Calu3 (cell line): ENCODE data around the gene KCNS3. TPM values are rescaled to one million over a fixed set of nuclear protein-coding genes. Genes with fewer than 3 reads are reported as not detected.

Experiments used
- Bru-seq: library from RNA; stranded (reverse); fragments of 400-500 nt; gene quantifications from one replicate; lab custom pipeline; 2021; lab: Mats Ljungman, UMichigan
- BruChase-seq, 2 experiments: library from RNA; stranded (reverse); fragments of 400-500 nt; gene quantifications; one replicate each; lab custom pipeline; 2021; lab: Mats Ljungman, UMichigan
- BruUV-seq: library from RNA; stranded (reverse); fragments of 400-500 nt; replicated peaks from 2 replicates; lab custom pipeline; 2021; lab: Mats Ljungman, UMichigan
- CTCF ChIA-PET: fragments of 300-600 bp; sonication (Branson Sonifier 250); formaldehyde crosslinking; loops from one replicate; lab custom pipeline; 2022; ENCODE audit warnings: antibody characterized with exemption; lab: Charles Lee
- DNase-seq: peaks from one replicate; pipeline ENCODE4 v3.0.0; 2022
- H3K27ac Mint-ChIP-seq: one replicate; pipeline ENCODE4 v1.8.0; 2022; ENCODE audit warnings: mixed read lengths; ENCODE audit not compliant: unreplicated experiment
- H3K27me3 Mint-ChIP-seq: one replicate; pipeline ENCODE4 v1.8.0; 2022; ENCODE audit warnings: mixed read lengths; ENCODE audit not compliant: unreplicated experiment
- H3K36me3 Mint-ChIP-seq: one replicate; pipeline ENCODE4 v1.8.0; 2022; ENCODE audit warnings: mild to moderate bottlenecking, moderate library complexity, mixed read lengths; ENCODE audit not compliant: insufficient read depth, unreplicated experiment
- H3K4me1 Mint-ChIP-seq: one replicate; pipeline ENCODE4 v1.8.0; 2022; ENCODE audit warnings: mild to moderate bottlenecking, low read depth, mixed read lengths; ENCODE audit not compliant: unreplicated experiment
- H3K4me3 Mint-ChIP-seq: one replicate; pipeline ENCODE4 v1.8.0; 2022; ENCODE audit warnings: mild to moderate bottlenecking, low read depth, moderate library complexity, mixed read lengths; ENCODE audit not compliant: unreplicated experiment
- H3K9me3 Mint-ChIP-seq: one replicate; pipeline ENCODE4 v1.8.0; 2022; ENCODE audit warnings: low read depth, mixed read lengths; ENCODE audit not compliant: unreplicated experiment
- CTCF ChIP-seq: fragments of 200-600 bp; IDR thresholded peaks from one replicate; pipeline ENCODE4 v1.8.0; 2022; ENCODE audit warnings: antibody characterized with exemption; ENCODE audit not compliant: unreplicated experiment
- intact Hi-C: fragments of 100-400 bp; cut with micrococcal nuclease; formaldehyde crosslinking; loops from one replicate; pipeline ENCODE4 v1.10.0; 2022; ENCODE audit not compliant: unreplicated experiment
- long read RNA-seq: library from polyadenylated mRNA; stranded (forward); transcript quantifications from one replicate; pipeline ENCODE4 v2.0.0, GENCODE V29; 2022
- total RNA-seq: library from RNA; stranded (reverse); gene quantifications from 2 replicates; pipeline ENCODE4 v1.2.3, GENCODE V29; 2022

KCNS3 gene
- 3.5 and 5.0 TPM in 2 replicates for total RNA-seq
- Bru-seq, nascent RNA, result percentile 35 among the genes with signal in this experiment
- percentile 28 among the genes with signal in this experiment for BruChase-seq, experiment 1, labeled RNA remaining after a 6-hour chase
- BruChase-seq, experiment 2, labeled RNA remaining after a 2-hour chase, result percentile 32 among the genes with signal in this experiment
- long read RNA-seq, partial matches to known transcripts, result 0 of 5 reads
- long read RNA-seq, other reads (novel, unspliced or antisense), result 3 of 5 reads

DNA sequence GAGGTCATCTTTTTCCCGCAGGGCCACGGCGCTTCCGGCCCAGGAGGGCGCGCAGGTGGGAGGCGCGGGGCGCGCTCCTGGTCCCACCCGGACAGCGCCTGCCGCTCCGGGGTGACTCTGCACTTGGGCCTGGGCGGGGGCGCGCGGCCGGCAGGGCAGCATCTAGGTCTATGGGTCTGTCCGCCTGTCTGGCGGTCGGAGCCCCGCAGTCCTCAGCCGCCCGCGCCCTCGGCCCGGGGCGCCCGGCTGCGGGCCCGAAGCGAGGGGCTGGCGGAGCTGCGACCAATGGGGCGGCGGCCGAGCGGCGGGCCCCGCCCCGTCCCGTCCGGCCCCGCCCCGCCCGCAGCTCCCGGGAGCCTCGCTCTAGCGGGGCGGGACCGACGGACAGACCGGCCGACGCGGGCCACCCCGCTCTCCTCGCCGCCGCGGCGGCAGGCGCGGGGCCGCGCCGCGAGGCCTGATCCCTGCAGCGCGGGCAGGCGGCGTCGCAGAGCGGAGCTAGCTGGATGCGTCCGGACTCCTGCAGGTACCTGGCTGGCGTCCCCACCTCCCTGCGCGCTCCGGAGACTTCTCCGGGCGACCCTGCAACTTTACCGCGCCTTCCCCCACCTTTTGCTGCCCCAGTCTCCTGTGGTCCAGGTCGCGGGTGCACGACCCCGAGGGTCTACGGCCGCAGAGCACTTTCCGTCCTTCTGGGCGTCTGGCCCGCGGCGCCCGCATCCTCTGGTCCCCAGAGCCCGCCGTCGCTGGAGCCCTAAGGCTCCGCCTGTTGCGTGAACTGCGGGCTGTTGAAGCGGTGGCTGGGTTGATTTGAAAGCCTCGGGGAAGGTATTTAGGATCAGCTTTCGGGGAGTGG is at the start of gene KCNS3:
TSS of gene KCNS3 (plus strand) at position 387 of the 856 bp plus-strand sequence. CDS start 52,342 bp downstream, outside the sequence.
- CTCF ChIA-PET, result no interaction called here
- Mint-ChIP-seq H3K4me3 (peak within 1 kb of the TSS; percentile 78), H3K9me3 (no peaks in the 10 kb centered on the region), H3K27me3 (peaks cover 85% of the 10 kb centered on the region), H3K36me3 (peaks cover 14% of the 10 kb centered on the region), H3K27ac (no peak within 1 kb of the TSS), H3K4me1 (no peaks in the 10 kb centered on the region)
- intact Hi-C loops, result no loop called here
- TF ChIP-seq CTCF, result no peak
- DNase-seq, result peak; percentile 53
- no TSS peak for BruUV-seq

DNA sequence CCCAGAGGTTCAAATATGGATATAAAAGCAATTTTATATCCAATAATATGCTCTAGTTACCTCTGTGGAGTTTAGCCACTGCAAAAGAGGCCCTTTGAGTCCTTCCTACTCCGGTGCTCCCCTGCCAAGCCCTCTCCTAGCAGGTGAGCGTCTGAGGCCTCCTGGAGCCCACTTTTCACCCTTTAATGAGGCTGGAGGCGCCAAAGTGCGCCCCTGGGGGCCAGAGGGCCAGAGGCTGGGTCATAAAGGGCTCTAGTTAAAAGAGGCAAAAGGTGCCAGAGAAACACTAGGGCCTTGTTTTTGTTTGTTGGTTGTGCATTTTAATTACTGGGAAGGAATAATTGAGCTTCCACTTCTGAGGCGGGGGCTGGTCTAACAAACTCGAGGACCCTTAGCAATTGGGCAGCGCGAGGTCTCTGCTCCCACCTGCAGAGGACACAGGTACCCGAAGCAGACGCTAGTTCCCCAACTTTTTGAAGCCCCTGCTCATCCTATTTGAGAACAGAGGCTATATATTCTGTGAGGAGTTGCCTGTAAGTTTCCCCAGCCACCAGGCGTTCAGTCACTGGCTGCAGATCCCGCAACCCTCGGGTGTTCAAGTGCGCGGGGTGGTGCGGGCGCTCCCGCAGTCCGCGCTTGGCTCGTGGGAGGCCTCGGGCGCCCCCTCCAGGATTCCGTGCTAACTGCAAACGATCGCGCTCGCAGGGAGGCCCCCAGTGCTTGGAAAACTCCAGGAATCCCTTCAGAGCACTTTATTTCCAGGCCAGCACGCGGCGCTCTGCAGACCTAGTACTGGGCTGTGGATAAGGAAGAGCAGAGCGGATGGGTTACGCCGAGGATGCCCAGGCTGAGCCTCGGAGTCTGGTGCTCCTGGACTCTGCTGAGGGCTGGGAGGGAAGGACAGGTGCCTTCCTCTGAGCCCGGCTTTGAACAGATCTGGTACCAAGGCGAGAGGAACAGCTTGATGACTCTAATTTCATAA is 48.1 kb upstream of the KCNS3 start:
- Mint-ChIP-seq H3K27ac (no peak overlapping the region), H3K27me3 (peaks cover 43% of the 10 kb centered on the region), H3K36me3 (no peaks in the 10 kb centered on the region), H3K4me3 (peak overlapping the region; percentile 53), H3K4me1 (peaks cover 7% of the 10 kb centered on the region), H3K9me3 (no peaks in the 10 kb centered on the region)
- BruUV-seq, result no TSS peak
- CTCF ChIA-PET, result no interaction called here
- DNase-seq, result peak; percentile 86
- intact Hi-C loops, result loop anchor here (2.0 to 5.0 kb wide), 2 partner anchors 73 to 112 kb away; no protein-coding TSS in a partner anchor
- TF ChIP-seq CTCF, result peak; percentile 84

DNA sequence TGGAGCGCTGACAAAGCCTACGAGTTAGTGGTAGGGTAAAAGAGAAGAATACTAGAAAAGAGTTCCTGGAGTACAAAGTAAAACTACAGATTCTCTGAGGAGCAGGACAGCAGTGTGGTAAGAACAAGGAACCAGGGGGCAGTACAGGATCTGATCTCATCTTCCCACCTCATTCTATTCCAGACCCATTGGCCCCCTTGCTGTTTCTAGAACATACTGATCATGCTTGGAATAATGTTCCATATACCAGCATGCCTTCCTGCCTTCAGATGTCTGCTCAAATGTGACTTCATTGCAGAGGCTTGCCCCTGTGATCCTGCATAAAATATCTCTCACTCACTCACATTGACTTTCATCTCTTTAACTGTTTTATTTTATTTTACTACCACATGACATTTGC is 43.0 kb upstream of the KCNS3 start:
- no peak overlapping the region for H3K4me3 Mint-ChIP-seq
- no peak for TF ChIP-seq CTCF
- CTCF ChIA-PET, result no interaction called here
- no peak for DNase-seq
- H3K27ac Mint-ChIP-seq, result no peak overlapping the region
- H3K36me3 Mint-ChIP-seq, result no peaks in the 10 kb centered on the region
- H3K4me1 Mint-ChIP-seq, result peaks cover 6% of the 10 kb centered on the region
- intact Hi-C loops, result no loop called here
- H3K27me3 Mint-ChIP-seq, result peaks cover 23% of the 10 kb centered on the region
- no peaks in the 10 kb centered on the region for H3K9me3 Mint-ChIP-seq
- no TSS peak for BruUV-seq

DNA sequence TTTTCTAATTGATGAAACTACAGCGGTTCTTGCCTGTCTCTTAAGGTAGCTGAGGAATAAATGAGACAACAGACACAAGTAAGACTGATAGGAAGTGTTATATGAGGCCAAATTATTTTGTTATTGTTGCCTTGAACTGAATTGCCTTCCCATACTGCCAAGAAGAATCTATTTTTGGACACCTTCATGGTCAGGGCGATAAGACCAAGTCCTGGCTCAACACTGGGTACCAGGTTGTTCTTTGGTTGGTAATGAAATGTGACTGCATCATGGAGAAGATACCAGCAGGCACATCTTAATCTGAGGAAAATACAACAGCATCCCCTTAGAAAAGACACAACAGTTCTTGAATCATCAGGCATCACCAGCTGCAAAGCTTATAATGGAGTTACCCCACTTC is 38.5 kb upstream of the KCNS3 start:
- no peak for TF ChIP-seq CTCF
- Mint-ChIP-seq H3K9me3 (peaks cover 2% of the 10 kb centered on the region), H3K27ac (no peak overlapping the region), H3K4me3 (no peak overlapping the region), H3K36me3 (no peaks in the 10 kb centered on the region), H3K27me3 (peaks cover 19% of the 10 kb centered on the region), H3K4me1 (no peaks in the 10 kb centered on the region)
- intact Hi-C loops, result no loop called here
- CTCF ChIA-PET, result no interaction called here
- no peak for DNase-seq
- BruUV-seq, result no TSS peak
